GM23248 (cell line): ENCODE measurements around the gene TMEM154. TPM values are rescaled to one million over a fixed set of nuclear protein-coding genes. Genes with fewer than 3 reads are reported as not detected.

ENCODE experiments used
- DNase-seq: peaks from one replicate; pipeline ENCODE4 v3.0.0-alpha.2; 2015
- H2AFZ ChIP-seq: fragments of 200-600 bp; sonication (generic); 2 replicates; pipeline ENCODE4 v1.6.1; 2016; ENCODE audit warnings: antibody characterized with exemption
- H3F3A ChIP-seq: fragments of 200-600 bp; sonication (generic); 2 replicates; pipeline ENCODE4 v1.6.1; 2016; ENCODE audit warnings: mild to moderate bottlenecking, antibody characterized with exemption, mixed run types; ENCODE audit not compliant: insufficient read depth
- H3K27ac ChIP-seq: fragments of 200-600 bp; sonication (generic); 2 replicates; pipeline ENCODE4 v1.5.1; 2016; ENCODE audit warnings: mild to moderate bottlenecking
- H3K27me3 ChIP-seq: fragments of 200-600 bp; sonication (generic); replicated peaks from 2 replicates; pipeline ENCODE4 v1.6.1; 2016; ENCODE audit warnings: mild to moderate bottlenecking; ENCODE audit not compliant: insufficient read depth
- H3K36me3 ChIP-seq: fragments of 200-600 bp; sonication (generic); 2 replicates; pipeline ENCODE4 v1.6.1; 2016; ENCODE audit warnings: low read depth, mild to moderate bottlenecking
- H3K4me1 ChIP-seq: fragments of 200-600 bp; sonication (generic); 2 replicates; pipeline ENCODE4 v1.6.1; 2016; ENCODE audit warnings: mild to moderate bottlenecking; ENCODE audit not compliant: insufficient read depth
- H3K4me2 ChIP-seq: fragments of 200-600 bp; sonication (generic); one replicate; pipeline ENCODE4 v1.6.1; 2016; ENCODE audit warnings: mild to moderate bottlenecking; ENCODE audit not compliant: unreplicated experiment
- H3K4me3 ChIP-seq: fragments of 200-600 bp; sonication (generic); 2 replicates; pipeline ENCODE4 v1.5.1; 2016; ENCODE audit warnings: mild to moderate bottlenecking
- H3K79me2 ChIP-seq: fragments of 200-600 bp; sonication (generic); 2 replicates; pipeline ENCODE4 v1.6.1; 2016; ENCODE audit warnings: mild to moderate bottlenecking; ENCODE audit not compliant: insufficient read depth
- H3K9ac ChIP-seq: fragments of 200-600 bp; sonication (generic); 2 replicates; pipeline ENCODE4 v1.6.1; 2016; ENCODE audit warnings: mild to moderate bottlenecking
- H3K9me2 ChIP-seq: fragments of 200-600 bp; sonication (generic); 2 replicates; pipeline ENCODE4 v1.6.1; 2016; ENCODE audit warnings: mixed run types, mild to moderate bottlenecking, moderate library complexity; ENCODE audit not compliant: insufficient read depth
- H3K9me3 ChIP-seq: fragments of 200-600 bp; sonication (generic); one replicate; pipeline ENCODE4 v1.6.1; 2017; ENCODE audit warnings: low read depth
- H4K20me1 ChIP-seq: fragments of 200-600 bp; sonication (generic); 2 replicates; pipeline ENCODE4 v1.6.0; 2016; ENCODE audit not compliant: insufficient read depth
- EZH2 ChIP-seq: fragments of 200-600 bp; sonication (generic); IDR thresholded peaks from 2 replicates; pipeline ENCODE4 v1.6.1; 2018; ENCODE audit warnings: antibody characterized with exemption, mild to moderate bottlenecking; ENCODE audit not compliant: insufficient read depth, poor library complexity, severe bottlenecking
- EZH2phosphoT487 ChIP-seq: fragments of 200-600 bp; sonication (generic); IDR thresholded peaks from 2 replicates; pipeline ENCODE4 v1.6.1; 2018; ENCODE audit warnings: antibody characterized with exemption, moderate library complexity, mild to moderate bottlenecking, low read depth; ENCODE audit not compliant: insufficient read depth
- WGBS, 2 experiments: methylation state at CpG; one replicate each; pipeline ENCODE4 v1.1.6; 2015 to 2017; ENCODE audit warnings: low lambda C conversion rate in 2 of 2, low coverage in 1 of 2; ENCODE audit errors: missing lambda C conversion rate in 2 of 2; 5-methylcytosine and 5-hydroxymethylcytosine counted together
- in situ Hi-C: fragments of 300-500 bp; cut with MboI; formaldehyde crosslinking; loops from 2 replicates; pipeline ENCODE4 v1.15.0; 2020
- polyA plus RNA-seq: library from polyadenylated mRNA; unstranded; fragments of >200 nt; fragmentation: Nextera tagmentation; extraction: Ambion mirVana; gene quantifications from 2 replicates; pipeline ENCODE4 v1.2.1, GENCODE V29; 2016
- total RNA-seq: library from RNA; depleted of rRNA; stranded (reverse); fragments of >200 nt; shearing (Covaris generic); gene quantifications from 2 replicates; pipeline ENCODE4 v1.2.3, GENCODE V29; 2014; rRNA removed

TMEM154 gene
- total and polyA plus RNA-seq, 2 experiments from 2014 or later = 11.9 to 17.3 TPM

DNA sequence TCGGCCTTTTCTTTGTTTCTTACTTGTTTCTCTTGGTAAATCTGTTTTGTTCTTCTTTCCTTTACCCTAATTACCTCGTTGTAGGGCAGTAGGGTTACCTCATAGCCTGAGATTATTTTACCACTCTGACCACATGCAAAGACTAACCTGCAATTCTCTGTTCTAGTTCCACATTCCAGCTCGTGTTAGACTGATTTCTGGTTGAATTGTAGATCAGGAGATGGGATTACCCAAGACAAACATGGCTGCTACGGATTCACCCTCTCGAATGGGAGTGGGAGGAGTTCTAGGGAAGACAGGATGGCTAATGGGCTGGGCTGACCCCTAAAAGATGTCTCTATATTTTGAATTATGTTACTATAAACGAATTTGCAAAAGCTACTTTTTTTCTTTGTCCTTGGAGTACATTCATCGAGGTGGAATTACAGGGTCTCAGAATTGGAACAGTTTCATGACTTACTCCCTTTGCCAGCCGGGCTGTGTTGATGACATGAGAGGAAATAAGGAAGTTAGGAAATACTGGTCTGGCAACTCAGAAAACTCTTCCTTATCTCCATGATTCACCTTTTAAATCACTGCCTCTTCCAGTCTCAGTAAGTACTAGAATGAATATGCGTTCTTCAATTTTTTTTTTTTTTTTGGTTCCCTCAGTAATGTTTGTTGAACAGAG is 107.2 kb downstream of the TMEM154 start:
- no peak overlapping the region for H3K4me2 ChIP-seq
- peak; percentile 64 for DNase-seq
- peaks cover 5% of the 10 kb centered on the region for H3K4me1 ChIP-seq
- no peaks in the 10 kb centered on the region for H3K9me2 ChIP-seq
- H3F3A ChIP-seq = no peaks in the 10 kb centered on the region
- WGBS, 2 experiments = 63 to 66% methylated on average over 9 of the region's 9 CpGs
- in situ Hi-C loops = no loop called here
- H3K4me3 ChIP-seq = no peak overlapping the region
- H4K20me1 ChIP-seq = no peaks in the 10 kb centered on the region
- no peaks in the 10 kb centered on the region for H3K36me3 ChIP-seq
- no peak overlapping the region for H3K27ac ChIP-seq
- no peaks in the 10 kb centered on the region for H3K9me3 ChIP-seq
- no peaks in the 10 kb centered on the region for H3K27me3 ChIP-seq
- H2AFZ ChIP-seq = peak overlapping the region; percentile 28
- no peak overlapping the region for H3K9ac ChIP-seq
- H3K79me2 ChIP-seq = no peaks in the 10 kb centered on the region
- TF ChIP-seq EZH2 (no peak), EZH2phosphoT487 (no peak)

DNA sequence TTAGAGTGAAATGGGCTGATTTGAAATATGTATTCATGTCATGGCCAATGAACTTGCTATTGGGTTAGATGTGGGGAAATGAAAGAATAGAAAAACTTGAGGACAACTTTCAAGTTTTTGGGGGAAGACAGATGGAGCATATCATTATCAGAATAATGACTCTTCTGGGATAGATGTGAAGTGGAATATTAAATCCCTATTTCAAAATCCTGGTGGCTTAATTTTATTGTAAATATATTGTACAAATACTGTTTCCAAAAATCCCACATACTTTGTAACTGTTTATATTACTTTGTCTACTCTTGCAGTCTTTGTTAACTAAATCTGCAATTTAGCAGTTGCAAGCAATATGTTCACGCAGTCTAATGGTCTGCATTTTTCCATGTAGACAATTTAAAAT is 108.0 kb downstream of the TMEM154 start:
- no peaks in the 10 kb centered on the region for H3K27me3 ChIP-seq
- no peak overlapping the region for H3K4me2 ChIP-seq
- WGBS, 2 experiments = 89 to 93% methylated on average over 1 of the region's 1 CpG
- H3K4me1 ChIP-seq = peaks cover 4% of the 10 kb centered on the region; the same call in 1 of the 2 replicates
- no peaks in the 10 kb centered on the region for H3F3A ChIP-seq
- no peak overlapping the region for H3K4me3 ChIP-seq
- no peaks in the 10 kb centered on the region for H3K36me3 ChIP-seq
- H3K27ac ChIP-seq = no peak overlapping the region
- no peak for DNase-seq
- no peaks in the 10 kb centered on the region for H4K20me1 ChIP-seq
- in situ Hi-C loops = no loop called here
- H3K9ac ChIP-seq = no peak overlapping the region
- no peaks in the 10 kb centered on the region for H3K79me2 ChIP-seq
- H3K9me2 ChIP-seq = no peaks in the 10 kb centered on the region
- no peaks in the 10 kb centered on the region for H3K9me3 ChIP-seq
- no peak overlapping the region for H2AFZ ChIP-seq
- no peak for TF ChIP-seq EZH2
- no peak for TF ChIP-seq EZH2phosphoT487

DNA sequence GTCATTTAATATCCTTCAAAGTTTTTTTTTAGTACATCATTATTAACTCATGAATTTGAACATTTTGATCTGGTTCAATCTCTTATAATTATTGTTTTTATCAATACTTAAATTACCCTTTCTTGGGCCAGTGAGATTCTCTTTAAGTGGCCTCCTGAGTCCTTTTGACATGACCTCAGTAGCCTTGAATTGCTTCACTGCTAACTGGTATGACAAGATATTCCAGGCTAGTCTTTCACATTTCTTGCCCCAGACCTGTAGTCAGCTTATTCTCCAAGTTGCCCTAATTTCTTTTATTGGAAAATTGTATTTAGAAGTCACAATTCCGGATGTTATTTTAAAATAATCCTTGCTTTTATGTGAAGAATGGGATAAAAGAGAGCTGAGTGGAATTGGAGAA is 108.5 kb downstream of the TMEM154 start:
- 18 to 28% methylated on average over 1 of the region's 1 CpG for WGBS, 2 experiments
- TF ChIP-seq EZH2phosphoT487 (no peak), EZH2 (no peak)
- in situ Hi-C loops = no loop called here
- DNase-seq = no peak
- H3F3A ChIP-seq = no peaks in the 10 kb centered on the region
- no peaks in the 10 kb centered on the region for H3K79me2 ChIP-seq
- H3K36me3 ChIP-seq = no peaks in the 10 kb centered on the region
- no peaks in the 10 kb centered on the region for H4K20me1 ChIP-seq
- H2AFZ ChIP-seq = no peak overlapping the region
- H3K4me2 ChIP-seq = no peak overlapping the region
- H3K9me3 ChIP-seq = no peaks in the 10 kb centered on the region
- H3K9me2 ChIP-seq = no peaks in the 10 kb centered on the region
- no peaks in the 10 kb centered on the region for H3K27me3 ChIP-seq
- H3K4me3 ChIP-seq = no peak overlapping the region
- H3K4me1 ChIP-seq = peaks cover 4% of the 10 kb centered on the region; the same call in 1 of the 2 replicates
- H3K9ac ChIP-seq = no peak overlapping the region
- no peak overlapping the region for H3K27ac ChIP-seq

Other genes starting within 250 kb of the TMEM154 start
- gene FBXW7, start 143.9 kb downstream of the TMEM154 start, total RNA-seq = 29.0 and 30.7 TPM in 2 replicates
- gene FBXW7, start 143.9 kb downstream of the TMEM154 start, polyA plus RNA-seq = 6.5 and 8.8 TPM in 2 replicates
- gene TIGD4, start 99.7 kb upstream of the TMEM154 start, total RNA-seq = 0.11 and 0.51 TPM in 2 replicates
- not detected in 2 replicates for gene TIGD4, start 99.7 kb upstream of the TMEM154 start, polyA plus RNA-seq
- 61.4 and 69.3 TPM in 2 replicates for gene ARFIP1, start 100.0 kb upstream of the TMEM154 start, total RNA-seq
- gene ARFIP1, start 100.0 kb upstream of the TMEM154 start, polyA plus RNA-seq = 39.9 and 40.7 TPM in 2 replicates